ENCODE data around the gene UBC.

UBC gene

GRCh38 chr12:124914392-124915238 is at the start of gene UBC:
TSS of gene UBC (minus strand) at chr12:124914650. CDS start at chr12:124913771, 879 bp downstream.
- peak; percentile 93 for DNase-seq (ENCODE audit: low spot score)

DNA sequence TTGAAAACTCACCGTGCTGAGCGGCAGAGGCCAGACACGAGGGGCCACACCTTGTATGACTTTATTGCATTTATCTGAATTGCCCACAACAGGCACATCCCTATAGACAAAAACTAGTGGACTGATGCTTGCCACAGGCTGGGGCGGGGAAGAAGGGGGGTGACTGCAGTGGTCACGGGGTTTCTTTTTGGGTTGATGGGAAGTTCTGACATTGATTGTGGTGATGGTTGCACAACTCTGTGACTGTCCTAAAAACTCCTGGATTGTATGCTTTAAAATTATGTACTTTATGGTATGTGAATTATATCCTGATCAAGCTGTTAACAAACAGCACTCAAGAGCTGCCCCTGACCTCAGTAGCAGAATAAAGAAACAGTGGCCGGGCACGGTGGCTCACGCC is 48.8 kb upstream of the UBC start:
- DNase-seq (ENCODE audit: low spot score) = no peak

GRCh38 chr12:124961055-124961454 is 46.6 kb upstream of the UBC start:
- no peak for DNase-seq (ENCODE audit: low spot score)

DNA sequence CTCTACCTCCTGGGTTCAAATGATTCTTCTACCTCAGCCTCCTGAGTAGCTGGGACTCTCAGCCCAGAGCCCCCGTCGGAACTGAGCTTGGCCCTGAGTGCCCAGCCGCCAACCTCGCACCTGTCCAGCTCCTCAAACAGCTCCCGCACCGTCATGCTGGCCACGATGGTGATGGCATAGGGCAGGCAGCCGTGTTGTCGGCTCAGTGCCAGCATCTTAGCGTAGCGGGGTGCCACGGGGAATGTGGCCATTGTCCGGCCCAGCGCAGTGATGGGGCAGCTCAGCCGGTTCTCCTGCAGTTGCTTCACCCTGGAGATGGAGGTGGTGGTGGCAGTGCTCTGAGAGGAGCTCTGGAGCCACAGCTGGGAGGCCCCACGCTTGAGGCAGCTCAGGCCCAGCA is 42.1 kb upstream of the UBC start:
- DNase-seq (ENCODE audit: low spot score) = no peak

GRCh38 chr12:124954771-124955170 is 40.3 kb upstream of the UBC start:
- no peak for DNase-seq (ENCODE audit: low spot score)

- no peak for DNase-seq (ENCODE audit: low spot score)
Observed at GRCh38 chr12:124953689-124954405, 39.4 kb upstream of the UBC start.

- no peak for DNase-seq (ENCODE audit: low spot score)
Observed at GRCh38 chr12:124952801-124953200, 38.4 kb upstream of the UBC start.

GRCh38 chr12:124952295-124952694 is 37.8 kb upstream of the UBC start:
- DNase-seq (ENCODE audit: low spot score) = no peak

- DNase-seq (ENCODE audit: low spot score) = no peak
Observed at GRCh38 chr12:124949779-124950728, 35.6 kb upstream of the UBC start.

- DNase-seq (ENCODE audit: low spot score) = no peak
Observed at GRCh38 chr12:124949066-124949465, 34.6 kb upstream of the UBC start.

DNA sequence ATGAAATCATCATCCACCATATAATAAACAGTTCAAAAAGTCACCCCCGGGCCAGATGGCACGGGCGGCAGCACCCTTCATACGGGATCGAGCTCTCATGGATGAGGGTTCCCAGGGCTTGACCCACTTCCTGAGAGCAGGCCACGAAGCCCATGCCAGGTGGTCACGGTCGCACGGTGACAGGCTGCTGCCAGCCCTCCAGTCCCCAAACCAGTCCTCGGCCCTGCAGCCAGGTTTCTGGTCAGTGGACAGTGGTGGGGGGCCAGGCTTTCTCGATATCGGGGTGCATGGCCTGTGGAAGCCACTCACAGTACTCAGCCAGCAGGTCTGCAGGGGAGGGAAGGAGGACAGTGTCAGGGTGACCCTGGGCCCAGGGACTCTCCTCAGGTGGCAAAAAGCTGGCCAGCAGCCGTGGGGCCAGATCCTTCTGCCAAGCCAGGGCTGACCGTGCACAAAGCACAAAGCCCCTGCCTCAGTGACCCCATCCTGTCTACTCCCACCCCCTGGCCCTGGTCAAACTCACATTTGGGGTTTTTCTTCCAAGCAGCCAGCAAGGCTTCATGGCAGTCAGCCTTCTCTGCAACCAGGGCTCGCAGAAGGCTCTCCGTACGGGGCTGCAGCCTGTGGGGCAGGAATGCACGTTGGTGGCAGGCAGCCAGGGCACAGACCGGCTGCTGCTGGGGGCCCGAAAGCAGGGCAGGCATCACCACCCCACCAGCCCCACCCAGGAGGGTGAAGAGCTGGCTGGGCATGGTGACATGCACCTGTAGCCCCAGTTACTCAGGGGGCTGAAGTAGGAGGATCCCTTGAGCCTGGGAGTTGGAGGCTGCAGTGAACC is 33.3 kb upstream of the UBC start:
- DNase-seq (ENCODE audit: low spot score) = no peak

GRCh38 chr12:124947013-124947412 is 32.6 kb upstream of the UBC start:
- DNase-seq (ENCODE audit: low spot score) = no peak

- no peak for DNase-seq (ENCODE audit: low spot score)
Observed at GRCh38 chr12:124946447-124946793, 32.0 kb upstream of the UBC start.

GRCh38 chr12:124941170-124941527 is 26.7 kb upstream of the UBC start:
- no peak for DNase-seq (ENCODE audit: low spot score)

GRCh38 chr12:124940393-124941169 is 26.1 kb upstream of the UBC start:
- DNase-seq (ENCODE audit: low spot score) = peak; percentile 93

DNA sequence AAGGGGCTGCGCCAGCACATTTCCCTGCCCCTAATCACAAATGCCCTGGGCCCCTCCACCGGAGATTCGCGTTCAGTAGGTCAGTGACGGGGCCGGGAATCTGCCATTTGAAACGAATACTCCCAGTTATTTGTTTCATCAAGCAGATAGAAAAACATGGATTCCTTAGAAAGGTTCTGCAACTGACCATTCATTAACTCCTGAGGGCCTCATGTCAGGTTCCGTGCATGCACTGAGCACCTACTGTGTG is 25.6 kb upstream of the UBC start:
- DNase-seq (ENCODE audit: low spot score) = no peak

- DNase-seq (ENCODE audit: low spot score) = peak; percentile 90
Observed at GRCh38 chr12:124939421-124940142, 25.1 kb upstream of the UBC start.

DNA sequence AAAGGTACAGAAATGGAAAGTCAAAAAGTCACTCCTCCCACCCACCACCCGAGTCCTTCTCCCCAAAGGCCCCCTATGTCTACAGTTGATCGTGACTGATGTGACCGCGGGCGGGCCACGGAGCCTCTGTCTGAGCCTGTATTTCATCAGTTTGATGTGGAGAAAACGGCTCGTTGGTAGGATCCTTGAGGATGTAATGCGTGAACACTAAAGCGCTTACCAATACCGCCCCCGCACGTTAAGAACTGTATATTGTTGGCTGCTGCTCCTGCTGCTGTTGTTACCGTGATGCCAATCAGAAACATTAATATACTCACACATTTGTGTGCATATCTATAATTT is 24.6 kb upstream of the UBC start:
- peak; percentile 87 for DNase-seq (ENCODE audit: low spot score)

GRCh38 chr12:124938587-124938986 is 24.1 kb upstream of the UBC start:
- DNase-seq (ENCODE audit: low spot score) = no peak

DNA sequence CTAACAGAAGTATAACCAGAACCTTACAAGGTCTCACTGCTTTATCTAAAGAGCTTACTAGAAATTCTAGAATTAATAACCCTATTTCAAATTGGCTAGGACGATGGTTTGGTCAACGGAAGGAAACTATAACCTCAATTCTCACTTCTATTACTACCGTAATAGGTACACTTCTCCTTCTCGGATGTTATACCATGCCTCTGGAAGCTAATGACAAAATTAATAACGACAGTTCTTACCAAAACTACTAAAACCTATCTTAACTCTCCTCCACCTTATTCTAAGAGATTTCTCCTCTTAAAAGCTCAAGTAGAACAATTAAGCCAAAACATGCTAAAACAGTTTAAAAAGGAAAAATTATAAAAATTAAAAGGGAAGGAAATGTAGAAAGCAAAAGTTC is 23.7 kb upstream of the UBC start:
- no peak for DNase-seq (ENCODE audit: low spot score)
